AG10803 (cell line): ENCODE measurements around the gene EMC8.

Experiments used
- DNase-seq: peaks from one replicate; pipeline ENCODE4 v3.0.0; 2010; ENCODE audit warnings: low read depth
- H3K4me3 ChIP-seq: 2 replicates; pipeline ENCODE4 v1.5.1; 2011; ENCODE audit warnings: mild to moderate bottlenecking, low read length, control low read depth
- CTCF ChIP-seq: conservative IDR thresholded peaks from 2 replicates; pipeline ENCODE4 v1.5.1; 2011; ENCODE audit warnings: mild to moderate bottlenecking, low read length, control low read depth, inconsistent platforms

EMC8 gene

DNA sequence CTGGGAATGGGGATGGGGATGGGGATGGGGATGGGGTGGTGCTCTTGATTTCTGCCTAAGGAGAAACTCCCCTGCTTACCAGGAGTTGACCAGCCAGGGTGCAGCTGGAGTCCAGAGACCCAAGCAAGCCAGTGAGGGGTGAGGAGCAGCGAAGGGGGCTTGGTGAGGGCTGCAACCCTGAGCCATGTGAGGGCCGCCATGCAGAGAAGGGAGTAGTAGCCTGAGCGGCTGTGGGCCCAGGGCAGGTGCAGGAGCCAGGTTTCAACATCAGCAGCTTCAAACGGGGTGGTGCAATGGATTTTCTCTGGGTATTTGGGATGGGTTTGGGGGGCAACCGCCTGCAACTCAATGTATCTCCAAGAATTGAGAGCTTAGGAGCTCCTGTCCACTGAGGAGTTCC, 35.4 kb upstream of the EMC8 start:
- no peak for DNase-seq
- no peak for TF ChIP-seq CTCF
- no peak overlapping the region for H3K4me3 ChIP-seq

DNA sequence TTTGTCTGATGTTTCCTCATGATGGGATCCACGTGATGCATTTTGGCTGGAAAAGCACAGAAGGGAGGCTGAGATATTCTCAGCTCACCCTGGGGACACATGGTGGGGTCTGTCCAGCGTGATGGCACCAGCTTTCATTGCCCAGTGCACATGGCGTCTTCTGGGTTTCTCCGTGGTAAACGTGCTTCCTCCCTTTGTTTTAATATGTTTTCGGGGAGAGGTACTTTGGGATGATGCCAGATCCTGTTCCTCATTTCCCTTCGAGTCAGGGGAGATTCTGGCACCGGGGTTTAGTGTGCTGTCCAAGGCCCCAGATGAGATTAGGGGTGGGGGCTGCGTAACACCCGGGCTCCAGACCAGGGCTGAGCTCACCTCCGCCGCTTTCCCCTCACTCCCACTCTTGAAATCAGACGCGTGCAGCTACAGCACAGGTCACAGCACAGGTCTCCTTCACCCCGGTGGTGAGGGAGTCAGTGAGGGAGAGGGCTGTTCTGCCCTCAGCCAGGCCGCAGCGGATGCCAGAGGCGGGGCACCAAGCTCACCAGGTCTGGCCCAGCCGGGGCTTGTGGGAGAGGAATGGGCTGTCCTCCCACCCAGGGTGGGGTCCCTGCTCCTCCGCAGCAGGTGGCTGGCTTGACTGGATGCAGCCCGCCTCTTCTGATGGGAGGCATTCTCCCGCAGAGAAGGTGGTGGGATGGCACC, 34.0 kb upstream of the EMC8 start:
- H3K4me3 ChIP-seq = no peak overlapping the region
- TF ChIP-seq CTCF = no peak
- DNase-seq = no peak

GRCh38 chr16:85832570-85833218, 33.4 kb upstream of the EMC8 start:
- H3K4me3 ChIP-seq = no peak overlapping the region
- DNase-seq = no peak
- TF ChIP-seq CTCF = no peak

GRCh38 chr16:85830821-85831220, 31.5 kb upstream of the EMC8 start:
- no peak for TF ChIP-seq CTCF
- DNase-seq = no peak

DNA sequence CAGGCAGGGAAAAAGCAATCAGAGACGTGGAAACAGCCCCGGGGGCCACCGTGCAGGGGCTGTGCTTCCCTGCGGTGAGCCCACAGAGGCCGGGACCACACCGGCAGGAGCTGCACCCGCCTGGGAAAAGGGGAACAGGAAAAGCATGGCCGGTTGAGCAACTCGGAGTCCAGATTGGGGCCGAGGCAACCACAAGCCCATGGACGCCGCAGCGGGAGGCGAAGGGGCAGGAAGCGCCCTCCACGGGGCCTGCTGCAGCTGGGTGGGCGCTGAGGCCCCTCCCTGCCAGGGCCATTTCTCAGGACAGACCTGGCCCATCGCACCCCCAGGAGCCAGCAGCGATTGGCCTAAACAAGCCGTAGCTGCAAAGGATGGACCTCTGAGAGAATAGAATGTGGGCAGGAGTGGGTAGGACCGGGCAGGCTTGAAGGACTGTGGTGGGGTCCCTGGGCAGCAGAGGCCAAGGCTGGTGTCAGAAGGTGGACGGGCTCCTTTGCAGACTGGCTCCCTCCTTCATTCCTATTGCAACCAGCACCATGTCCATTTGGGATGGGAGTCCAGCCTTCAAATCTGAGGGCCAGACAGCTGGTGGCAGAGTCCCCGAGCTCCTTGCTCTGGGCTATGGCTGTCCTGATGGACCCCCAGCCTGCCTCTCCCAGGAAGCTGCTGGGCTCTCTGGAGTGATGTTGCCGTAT, 30.6 kb upstream of the EMC8 start:
- no peak for DNase-seq
- no peak for TF ChIP-seq CTCF
- no peak overlapping the region for H3K4me3 ChIP-seq

More at GRCh38 chr16:85830821-85831220, 31.5 kb upstream of the EMC8 start:
- H3K4me3 ChIP-seq = no peak overlapping the region

DNA sequence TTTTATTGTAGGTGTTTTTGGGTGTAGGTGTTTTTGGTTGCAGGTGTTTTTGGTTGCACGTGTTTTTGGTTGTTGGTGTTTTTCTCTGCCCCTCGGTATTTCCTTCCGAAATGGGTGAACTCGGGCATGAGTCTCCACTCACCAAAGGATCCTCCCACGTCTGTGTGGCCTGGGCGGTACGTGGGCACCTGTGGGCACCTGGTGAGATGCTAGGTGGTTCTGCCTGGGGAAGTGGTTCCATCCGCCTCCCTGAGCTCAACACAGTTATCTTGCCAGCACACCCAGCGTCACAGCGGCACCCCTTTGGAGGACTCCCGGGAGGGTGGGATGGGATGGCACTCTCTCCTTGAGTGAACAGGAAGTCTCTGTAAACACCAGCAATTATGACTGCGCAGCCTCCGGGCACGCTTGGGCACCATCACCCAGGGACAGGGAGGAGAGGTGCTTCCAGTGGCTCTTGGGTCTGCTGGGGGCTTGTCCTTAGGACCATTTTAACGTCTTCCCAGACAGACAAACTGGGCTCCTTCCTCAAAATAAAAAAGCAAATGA, 29.9 kb upstream of the EMC8 start:
- no peak overlapping the region for H3K4me3 ChIP-seq
- DNase-seq = no peak
- TF ChIP-seq CTCF = no peak
